Fibroblast of villous mesenchyme (primary cell): ENCODE measurements around the gene MYOZ1. TPM values are rescaled to one million over a fixed set of nuclear protein-coding genes. Genes with fewer than 3 reads are reported as not detected.

Source experiments
- DNase-seq: peaks from one replicate; pipeline ENCODE4 v3.0.0-alpha.2; 2010; ENCODE audit warnings: low read depth
- H3K4me3 ChIP-seq: 2 replicates; pipeline ENCODE4 v1.5.1; 2011; ENCODE audit warnings: low read depth, mild to moderate bottlenecking, low read length
- CTCF ChIP-seq: IDR thresholded peaks from 2 replicates; pipeline ENCODE4 v1.5.1; 2012; ENCODE audit warnings: low read depth, mild to moderate bottlenecking, low read length; ENCODE audit not compliant: insufficient read depth
- total RNA-seq: library from RNA; depleted of rRNA; stranded (reverse); fragments of >200 nt; gene quantifications from 2 replicates; pipeline ENCODE4 v1.2.3, GENCODE V29; 2012

Gene MYOZ1
- total RNA-seq, 1 donor = 0.43 TPM

GRCh38 chr10:73601486-73601921, 39.8 kb downstream of the MYOZ1 start:
- no peak for DNase-seq
- TF ChIP-seq CTCF = no peak
- no peak overlapping the region for H3K4me3 ChIP-seq

GRCh38 chr10:73597346-73597745, 43.9 kb downstream of the MYOZ1 start:
- H3K4me3 ChIP-seq = no peak overlapping the region
- no peak for TF ChIP-seq CTCF
- no peak for DNase-seq

- no peak for TF ChIP-seq CTCF
- no peak overlapping the region for H3K4me3 ChIP-seq
- no peak for DNase-seq
Measured at GRCh38 chr10:73593812-73594211, 47.5 kb downstream of the MYOZ1 start.

- no peak for TF ChIP-seq CTCF
- no peak overlapping the region for H3K4me3 ChIP-seq
- no peak for DNase-seq
Measured at GRCh38 chr10:73593110-73593509, 48.2 kb downstream of the MYOZ1 start.

GRCh38 chr10:73591935-73592699, 49.2 kb downstream of the MYOZ1 start:
- H3K4me3 ChIP-seq = no peak overlapping the region
- no peak for TF ChIP-seq CTCF
- DNase-seq = peak; percentile 62

- TF ChIP-seq CTCF = no peak
- H3K4me3 ChIP-seq = peak within 1 kb of the TSS; percentile 21
- peak; percentile 61 for DNase-seq
Measured at GRCh38 chr10:73590881-73591799, 50.1 kb downstream of the MYOZ1 start, which contains the start of gene USP54. Gene USP54 (minus strand): TSS chr10:73591342. CDS start chr10:73575658, 15,684 bp downstream.
